Measurements from ENCODE around the gene KLK12.

The KLK12 gene

DNA sequence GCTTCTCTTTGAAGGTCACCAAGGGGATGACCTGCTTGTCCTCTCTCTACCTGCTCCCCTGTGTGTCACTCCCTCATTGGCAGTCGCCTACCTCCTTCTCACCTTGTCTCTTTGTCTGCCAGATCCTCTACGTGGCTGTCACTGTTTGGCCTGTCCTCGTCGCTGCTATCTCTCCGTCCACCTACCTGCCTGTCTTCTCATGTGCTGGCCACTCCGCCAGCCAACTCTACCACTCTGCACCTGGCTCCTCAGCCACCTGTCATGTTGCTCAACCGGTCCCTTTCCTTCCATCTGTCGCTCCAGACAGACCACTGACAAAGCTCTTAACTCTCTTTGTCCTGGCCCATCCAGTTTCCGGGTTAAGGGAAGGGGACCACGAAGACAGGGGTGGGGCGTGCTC is at the start of gene KLK12:
KLK12 (minus strand) TSS at position 299 of the 400 bp plus-strand sequence. CDS start 381 bp downstream, outside the sequence.
- DNase-seq: no peak

GRCh38 chr19:51084505-51084904 is 49.7 kb upstream of the KLK12 start:
- no peak for DNase-seq

GRCh38 chr19:51083783-51084182 is 49.0 kb upstream of the KLK12 start:
- no peak for DNase-seq

GRCh38 chr19:51083181-51083580 is 48.4 kb upstream of the KLK12 start:
- DNase-seq: no peak

DNA sequence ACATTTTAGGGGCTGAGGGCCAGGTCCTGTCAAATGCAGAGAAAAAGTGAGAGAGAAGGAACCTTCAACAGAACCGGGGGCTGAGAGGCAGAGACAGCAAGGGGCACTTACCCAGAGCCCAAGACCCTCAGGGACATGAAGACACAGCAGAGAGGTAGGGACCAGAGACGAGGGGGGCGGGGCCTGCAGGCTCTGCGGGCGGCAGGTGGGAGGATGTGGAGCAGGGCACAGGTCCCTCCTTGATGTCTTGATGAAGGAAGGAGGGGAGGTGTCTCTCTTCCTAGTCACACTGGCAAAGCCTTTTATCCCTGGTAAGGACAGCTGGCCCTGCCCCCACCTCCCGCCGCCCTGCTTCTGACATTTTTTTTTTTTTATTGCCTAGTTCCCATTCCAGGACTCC is 47.8 kb upstream of the KLK12 start, which contains the start of gene KLK14:
KLK14 (minus strand) TSS at position 277 of the 400 bp plus-strand sequence; CDS start at position 4, 273 bp downstream.
- no peak for DNase-seq

GRCh38 chr19:51081476-51081875 is 46.7 kb upstream of the KLK12 start:
- no peak for DNase-seq

- no peak for DNase-seq
Observed at GRCh38 chr19:51079481-51080110, 44.8 kb upstream of the KLK12 start.

- DNase-seq: no peak
Observed at GRCh38 chr19:51078731-51079130, 43.9 kb upstream of the KLK12 start.

- no peak for DNase-seq
Observed at GRCh38 chr19:51078104-51078503, 43.3 kb upstream of the KLK12 start.

- DNase-seq: no peak
Observed at GRCh38 chr19:51076631-51077213, 41.9 kb upstream of the KLK12 start.

GRCh38 chr19:51075998-51076397 is 41.2 kb upstream of the KLK12 start:
- DNase-seq: no peak

GRCh38 chr19:51071095-51071405 is 36.2 kb upstream of the KLK12 start:
- no peak for DNase-seq

- DNase-seq: no peak
Observed at GRCh38 chr19:51070334-51071094, 35.7 kb upstream of the KLK12 start.

DNA sequence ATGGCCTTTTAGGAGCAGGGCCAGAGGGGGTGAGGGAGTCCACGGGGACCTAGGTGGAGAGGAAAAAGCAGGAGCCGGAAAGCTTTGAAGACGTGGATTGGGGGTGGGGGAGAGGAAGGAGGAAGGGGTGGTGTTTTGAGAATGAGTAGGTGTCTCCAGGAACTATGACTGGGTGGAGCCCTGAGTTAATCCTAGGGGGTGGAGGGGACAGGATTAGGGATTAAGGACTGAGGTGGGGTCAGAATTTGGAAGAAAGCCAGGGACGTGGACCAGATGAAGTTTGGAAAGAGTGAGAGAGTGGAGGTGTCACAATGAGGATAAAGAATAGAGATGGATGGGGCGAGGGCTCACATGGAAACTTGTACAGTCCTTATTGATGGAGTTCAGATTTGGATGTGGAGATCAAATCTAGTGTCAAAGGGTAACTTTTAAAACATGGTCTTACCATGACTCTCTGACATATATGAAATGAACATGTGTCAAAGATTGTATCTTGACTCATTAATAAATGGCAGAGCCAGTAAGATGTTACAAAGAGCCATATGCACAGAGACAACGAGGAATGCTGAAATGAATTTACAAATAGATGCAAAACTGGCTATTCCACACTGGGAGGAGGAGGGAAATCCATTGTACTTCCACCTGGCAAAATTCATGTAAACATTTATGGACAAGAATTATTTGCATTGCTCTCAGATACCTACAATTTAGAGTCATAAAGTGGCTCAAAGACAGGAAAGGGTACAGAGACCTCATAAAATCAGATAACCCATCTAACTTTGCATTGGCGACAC is 31.8 kb upstream of the KLK12 start:
- DNase-seq: no peak

GRCh38 chr19:51065221-51065960 is 30.6 kb upstream of the KLK12 start:
- no peak for DNase-seq

- DNase-seq: no peak
Observed at GRCh38 chr19:51064534-51065220, 29.9 kb upstream of the KLK12 start, which contains the start of gene KLK13. TSS of gene KLK13 (minus strand) at chr19:51065092. CDS start at chr19:51065067, 25 bp downstream.

DNA sequence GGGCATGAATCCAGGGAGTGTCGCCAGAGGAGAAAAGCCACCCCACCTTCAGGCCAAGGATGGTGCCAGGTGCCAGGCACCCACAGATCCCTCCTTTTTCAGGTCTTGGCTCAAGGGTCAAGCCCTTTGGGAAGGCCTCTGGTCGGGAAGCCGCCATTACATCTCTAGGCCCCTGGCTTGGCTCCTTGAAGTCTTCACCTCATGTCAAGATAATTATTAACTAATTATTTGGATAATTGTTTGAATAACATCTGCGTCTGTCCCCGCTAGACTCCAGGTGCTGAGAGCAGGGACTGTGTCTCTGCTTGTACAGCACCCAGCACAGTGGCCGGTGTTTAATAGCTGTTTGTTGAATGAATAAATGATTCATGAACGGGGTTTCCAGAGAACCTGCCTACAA is 28.9 kb upstream of the KLK12 start:
- DNase-seq: no peak

DNA sequence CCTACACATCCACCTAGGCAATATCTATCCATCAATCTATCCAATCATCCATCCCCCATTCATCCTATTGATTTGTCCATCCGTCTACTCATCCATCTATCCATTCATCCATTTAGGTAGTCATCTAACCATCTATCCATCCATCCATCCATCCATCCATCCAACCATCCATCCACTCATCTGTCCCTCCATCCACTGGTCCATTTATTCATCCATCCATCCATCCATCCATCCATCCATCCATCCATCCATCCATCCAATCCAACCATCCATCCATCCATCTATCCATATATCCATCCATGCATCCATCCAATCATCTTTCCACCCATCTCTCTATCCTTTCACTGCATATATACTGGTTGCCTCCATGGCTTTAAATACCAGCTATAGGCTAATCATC is 26.2 kb upstream of the KLK12 start:
- no peak for DNase-seq

DNA sequence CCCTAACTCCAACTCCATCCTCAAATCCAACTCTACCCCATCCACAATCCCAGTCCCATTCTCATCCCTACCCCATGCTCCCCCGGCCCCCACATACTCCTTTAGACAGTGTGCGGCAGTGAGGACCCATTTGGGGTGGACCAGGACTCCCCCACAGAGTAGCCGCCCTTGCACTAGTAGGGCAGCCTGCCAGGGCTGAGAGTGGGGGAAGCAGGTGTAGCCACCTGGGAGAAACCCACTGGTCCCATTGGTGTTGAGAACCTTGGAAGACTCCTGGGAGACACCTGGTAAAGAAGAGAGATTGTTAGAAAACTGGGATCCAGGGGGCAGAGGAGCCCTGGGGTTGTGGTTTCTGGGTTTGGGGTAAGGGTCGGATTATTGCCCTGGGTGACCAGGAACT is 25.5 kb upstream of the KLK12 start:
- no peak for DNase-seq

DNA sequence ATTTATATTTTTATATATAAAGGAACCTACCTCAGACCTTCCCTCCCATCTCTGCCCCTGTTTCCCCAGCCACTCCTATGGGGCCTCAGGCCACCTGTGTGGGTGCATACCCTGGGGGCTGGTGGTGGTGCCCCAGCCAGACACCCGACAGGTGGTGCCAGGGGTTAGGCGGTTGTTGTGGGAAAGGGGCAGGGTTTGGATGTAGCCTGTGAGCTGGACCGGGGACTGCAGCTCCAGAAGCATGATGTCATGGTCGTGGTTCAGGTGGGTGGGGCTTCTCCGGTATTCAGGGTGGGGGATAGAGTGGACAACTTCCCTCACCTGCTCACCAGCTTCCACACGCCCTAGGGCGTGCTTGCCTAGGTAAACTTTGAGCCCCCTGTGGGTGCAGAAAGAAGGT is 24.9 kb upstream of the KLK12 start:
- DNase-seq: no peak

GRCh38 chr19:51055866-51056265 is 21.1 kb upstream of the KLK12 start:
- no peak for DNase-seq

GRCh38 chr19:51047031-51047335 is 12.2 kb upstream of the KLK12 start:
- DNase-seq: no peak
